Measurements from ENCODE around the gene ARIH2.
"Not testable (repeated sequence)": the region's sequence is repeated elsewhere in the genome, so short reads cannot be mapped to it uniquely, and the experiment has no call there.

Gene ARIH2

DNA sequence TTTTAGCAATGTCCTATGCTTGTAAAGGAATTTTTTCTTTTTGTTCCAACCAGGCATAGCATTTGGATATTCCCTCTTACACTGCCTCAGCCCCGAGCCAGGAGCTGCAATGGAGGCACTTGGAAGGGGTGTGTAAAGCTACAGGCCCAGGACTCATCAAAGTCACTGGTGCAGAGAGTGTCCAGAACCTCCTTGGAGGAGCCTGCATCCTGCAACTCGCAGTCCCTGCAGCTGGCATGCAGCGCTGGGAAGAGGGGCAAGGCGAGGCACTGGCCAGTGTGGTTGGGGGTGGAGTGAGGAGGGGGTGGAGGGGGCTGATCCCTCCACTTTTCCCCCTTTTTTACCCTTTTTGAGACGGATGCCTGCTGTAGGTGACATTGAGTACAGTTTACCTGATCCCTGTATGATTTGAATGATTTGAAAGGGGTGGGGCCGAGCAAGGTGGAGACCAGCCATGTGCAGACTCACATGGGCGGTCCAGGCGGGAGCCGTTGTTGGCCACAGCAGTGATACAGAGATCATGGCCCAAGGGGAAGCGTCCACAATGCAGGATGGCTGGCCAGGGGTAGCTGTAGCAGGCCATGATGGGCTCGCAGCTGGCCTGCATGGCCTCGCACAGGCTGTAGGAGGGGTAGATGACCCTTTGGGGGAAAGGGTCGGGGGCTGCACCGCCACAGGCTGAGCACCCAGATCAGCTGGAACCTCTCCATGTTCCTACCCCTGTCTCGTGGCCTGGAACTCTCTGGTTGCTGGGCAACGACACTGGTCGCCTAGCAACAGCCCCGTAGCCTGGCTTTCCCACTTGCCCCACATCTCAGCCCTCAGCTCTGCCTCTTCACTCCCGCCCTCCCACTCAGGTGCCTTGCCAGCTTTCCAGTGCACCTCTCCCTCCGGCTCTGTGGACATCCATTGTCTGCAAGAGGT lies 79.3 kb downstream of the ARIH2 start:
- DNase-seq: peak in 7 of 10 donors; percentile 60 to 94 (median 72)
- intact Hi-C loops (cut with DNase I): no loop called here

DNA sequence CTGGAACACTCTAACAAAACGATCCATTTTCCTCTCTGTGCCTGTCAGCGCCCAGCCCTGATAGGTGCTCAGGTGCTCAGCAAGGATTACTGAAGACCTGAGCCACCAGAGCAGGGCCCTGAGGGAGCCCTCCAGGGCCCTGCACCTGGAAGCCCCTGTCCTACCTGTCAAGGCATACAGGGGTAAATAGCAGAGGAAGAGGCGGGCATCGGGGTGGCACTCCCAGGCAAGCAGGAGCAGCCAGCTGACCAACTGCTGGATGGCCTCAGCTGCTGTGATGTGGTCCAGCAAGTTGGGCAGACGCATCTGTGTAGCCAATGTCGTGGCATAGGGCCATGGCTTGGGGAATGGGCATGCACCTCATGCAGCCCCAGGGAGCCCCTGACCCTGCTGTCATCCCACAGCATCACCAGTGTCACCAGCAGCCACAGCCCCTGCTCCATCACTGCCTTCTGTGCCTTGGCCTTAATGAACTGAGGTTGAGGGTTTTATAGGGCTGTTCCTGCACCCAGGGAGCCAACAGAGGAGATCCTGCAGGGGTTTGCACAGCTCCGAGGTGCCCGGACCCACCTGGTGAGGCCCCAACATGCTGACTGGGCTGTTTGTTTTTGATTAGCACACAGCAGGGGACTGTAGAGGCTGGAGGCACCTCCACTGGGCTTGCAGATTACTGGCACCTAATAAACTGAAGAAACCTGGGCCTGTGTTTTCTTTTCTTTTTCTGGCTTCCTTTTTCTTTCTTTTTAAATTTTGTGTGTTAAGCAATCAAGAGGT lies 80.6 kb downstream of the ARIH2 start:
- peak in 1 of 10 donors; percentile 73 for DNase-seq
- intact Hi-C loops (cut with DNase I): no loop called here

DNA sequence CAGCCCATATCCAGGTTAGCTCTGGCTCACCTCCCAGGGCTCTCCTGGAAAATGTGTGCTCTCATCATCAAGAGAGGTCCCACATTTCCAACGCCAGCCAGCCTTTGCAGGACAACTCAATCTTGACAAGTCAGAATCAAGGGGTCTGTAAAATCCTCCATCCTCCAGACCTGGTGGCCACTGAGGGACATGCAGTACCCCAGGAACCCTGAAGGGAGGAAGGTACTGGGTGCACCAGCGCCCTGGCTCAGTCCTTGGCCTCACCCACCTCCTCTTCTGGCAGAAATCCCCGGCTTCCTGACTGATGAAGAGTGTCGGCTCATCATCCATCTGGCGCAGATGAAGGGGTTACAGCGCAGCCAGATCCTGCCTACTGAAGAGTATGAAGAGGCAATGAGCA lies 82.5 kb downstream of the ARIH2 start:
- intact Hi-C loops (cut with DNase I): no loop called here
- no peak for DNase-seq

DNA sequence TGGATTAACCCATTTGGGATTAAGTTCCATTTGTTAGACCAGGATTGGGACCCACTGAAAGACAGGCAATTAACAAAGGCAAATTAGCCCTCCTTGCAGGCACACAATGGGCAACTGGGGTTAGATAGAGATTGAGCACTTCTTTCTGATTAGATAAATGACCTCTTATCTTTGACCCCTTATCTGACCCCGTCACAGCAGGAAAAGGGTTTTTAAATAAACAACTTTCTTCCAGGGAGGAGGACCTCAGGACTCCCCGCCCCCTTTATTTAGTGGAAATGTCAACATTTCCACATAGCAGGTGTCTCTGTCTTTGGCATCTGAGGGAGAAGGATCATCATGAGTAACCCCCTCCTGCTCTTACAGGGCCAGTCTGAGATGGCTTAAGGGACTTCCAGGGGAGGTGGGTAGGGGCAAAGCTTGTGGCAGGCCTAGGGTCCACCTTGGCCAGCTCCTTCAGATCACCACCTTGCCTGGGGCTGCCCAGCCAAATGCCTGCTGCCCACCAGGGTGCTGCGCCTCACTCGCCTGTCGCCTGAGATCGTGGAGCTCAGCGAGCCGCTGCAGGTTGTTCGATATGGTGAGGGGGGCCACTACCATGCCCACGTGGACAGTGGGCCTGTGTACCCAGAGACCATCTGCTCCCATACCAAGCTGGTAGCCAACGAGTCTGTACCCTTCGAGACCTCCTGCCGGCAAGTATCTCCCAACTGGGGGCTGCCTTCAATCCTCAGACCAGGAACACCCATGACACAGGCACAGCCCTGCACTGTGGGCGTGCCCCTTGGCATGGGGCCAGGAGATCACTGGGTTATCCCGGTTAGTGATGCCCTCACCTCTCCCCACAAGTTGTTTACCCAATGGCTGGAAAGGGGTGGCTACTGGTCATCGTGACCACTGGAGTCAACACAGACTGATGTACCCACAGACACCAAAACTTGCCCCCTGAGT lies 86.0 kb downstream of the ARIH2 start:
- intact Hi-C loops (cut with DNase I): no loop called here
- DNase-seq: no peak

DNA sequence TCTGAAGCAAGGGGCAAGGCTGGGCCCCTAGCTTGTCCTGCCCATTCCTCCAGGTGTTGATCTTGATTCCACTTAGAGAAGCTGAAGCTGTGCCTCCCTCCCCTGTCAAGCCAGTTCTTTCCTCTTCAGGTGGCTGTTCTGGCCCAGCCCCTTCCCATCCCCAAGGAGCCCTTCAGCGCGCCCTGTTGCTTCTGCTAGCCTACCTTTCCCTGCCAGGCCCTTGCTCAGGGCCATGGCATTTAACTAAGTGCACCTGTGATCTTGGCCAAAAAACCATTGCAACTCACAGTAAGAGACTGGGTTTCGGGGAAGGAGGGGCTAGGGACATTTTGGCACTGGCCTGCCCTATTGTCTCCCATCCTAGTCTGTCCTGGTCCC lies 86.7 kb downstream of the ARIH2 start:
- intact Hi-C loops (cut with DNase I): no loop called here

GRCh38 chr3:49005998-49006397 lies 87.4 kb downstream of the ARIH2 start:
- no peak for DNase-seq
- intact Hi-C loops (cut with DNase I): loop anchor here (2.0 kb wide), 1 partner anchor 15 kb away; the partner anchor contains the start of gene P4HTM

More for the DNA sequence above, 86.7 kb downstream of the ARIH2 start:
- DNase-seq: no peak

- DNase-seq: peak in 2 of 10 donors; percentile 40 to 91
- intact Hi-C loops (cut with DNase I): loop anchor here (2.0 kb wide), 1 partner anchor 16 kb away; the partner anchor contains the start of gene P4HTM
Measured at GRCh38 chr3:49006408-49007067, 87.9 kb downstream of the ARIH2 start.

DNA sequence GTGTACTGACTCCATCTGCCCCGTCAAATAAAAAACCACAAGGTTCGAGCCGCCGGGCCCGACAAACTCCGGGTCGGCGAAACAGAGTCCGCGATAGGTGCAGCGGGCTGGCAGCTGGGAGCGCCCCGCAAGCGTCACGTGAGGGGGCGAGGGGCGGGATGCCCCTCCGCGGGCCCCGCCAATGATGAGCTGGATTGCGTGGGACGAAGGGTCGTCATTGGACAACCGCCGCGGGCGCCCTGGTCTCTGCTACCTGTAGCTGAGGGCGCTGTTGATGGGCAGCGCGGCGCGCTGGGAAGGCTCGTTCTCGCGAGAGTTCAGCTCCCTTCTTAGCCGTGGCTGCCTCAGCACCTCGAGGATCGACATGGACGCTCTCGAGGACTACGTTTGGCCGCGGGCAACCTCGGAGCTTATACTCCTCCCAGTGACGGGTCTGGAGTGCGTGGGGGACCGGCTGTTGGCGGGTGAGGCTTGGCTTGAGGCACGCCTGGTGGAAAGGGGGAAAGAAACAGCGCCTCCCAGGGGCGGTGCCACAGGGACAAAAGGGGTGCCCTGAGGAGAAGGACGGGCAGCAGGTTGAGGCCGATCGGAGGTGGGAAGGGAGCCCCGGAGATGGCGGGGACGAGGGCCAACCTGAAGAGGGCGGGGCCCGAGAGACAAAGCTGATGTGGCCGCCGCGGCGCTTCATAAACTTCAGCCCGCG lies 88.6 kb downstream of the ARIH2 start, which contains the start of gene WDR6:
Gene WDR6, plus strand, starts transcription at position 324 of the 703 bp plus-strand sequence. Its CDS starts 41 bp downstream, at position 365.
- intact Hi-C loops (cut with DNase I): loop anchor here (2.0 kb wide), 1 partner anchor 16 kb away; the partner anchor contains the start of gene P4HTM
- peak; percentile 89 to 100 (median 96) for DNase-seq

DNA sequence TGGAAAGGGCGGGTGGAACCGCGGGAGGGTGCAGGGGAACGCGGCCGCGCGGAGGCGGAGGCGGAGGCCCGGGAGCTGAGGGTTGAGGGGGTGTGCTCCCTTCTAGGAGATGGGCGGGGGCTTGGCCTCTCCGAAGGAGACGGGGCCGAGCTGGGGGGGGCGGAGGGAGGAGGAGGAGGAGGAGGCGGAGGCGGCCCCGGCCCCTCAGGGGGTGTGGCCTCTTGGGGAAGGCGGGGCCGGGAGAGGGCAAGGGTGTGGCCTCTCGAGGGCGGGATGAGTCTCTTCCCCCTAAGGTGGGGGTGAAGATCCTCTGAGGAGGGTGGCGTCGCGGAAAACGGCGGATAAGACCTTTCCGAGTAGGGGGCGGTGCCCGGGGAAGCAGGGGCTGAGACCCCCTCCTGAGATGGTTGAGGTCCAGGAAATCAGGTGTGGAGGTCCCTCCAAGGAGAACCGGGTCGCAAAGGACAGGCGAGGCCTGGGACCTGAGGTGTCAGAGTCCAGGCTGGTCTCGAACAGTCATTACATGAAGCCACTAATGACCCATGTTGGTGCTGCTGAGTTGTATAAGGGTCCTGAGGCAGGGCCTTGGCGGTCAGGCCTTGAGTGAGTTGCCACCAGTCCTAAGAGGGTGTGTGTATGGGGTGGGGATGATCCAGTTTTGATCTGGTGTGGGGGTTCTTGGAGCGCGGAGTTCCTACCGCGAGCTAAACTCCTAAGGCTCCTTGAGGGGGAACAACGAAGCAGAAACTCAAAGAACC lies 89.3 kb downstream of the ARIH2 start:
- DNase-seq: peak; percentile 63 to 96 (median 74)
- intact Hi-C loops (cut with DNase I): loop anchor here (2.0 kb wide), 1 partner anchor 17 kb away; the partner anchor contains the start of gene P4HTM

- intact Hi-C loops (cut with DNase I); DNase-seq: not testable (repeated sequence)
Measured at GRCh38 chr3:49008627-49009026, 90.0 kb downstream of the ARIH2 start.

DNA sequence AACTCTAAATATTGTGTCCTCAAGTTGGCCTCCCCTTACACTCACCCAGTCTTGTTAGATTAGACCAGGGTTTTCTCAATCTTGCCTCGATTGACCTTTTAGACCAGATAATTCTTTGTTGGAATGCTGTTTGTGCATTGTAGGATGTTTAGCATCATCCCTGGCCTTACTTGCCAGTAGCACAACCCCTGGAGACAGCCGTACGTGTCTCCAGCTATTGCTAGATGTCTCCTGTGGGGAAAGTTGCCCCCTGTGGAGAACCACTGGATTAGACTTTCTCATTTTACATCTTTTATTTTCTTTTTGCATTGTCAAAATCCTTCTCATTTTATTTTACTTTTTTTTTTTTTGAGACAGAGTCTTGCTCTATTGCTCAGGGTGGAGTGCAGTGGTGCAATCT lies 90.8 kb downstream of the ARIH2 start:
- intact Hi-C loops (cut with DNase I): no loop called here

DNA sequence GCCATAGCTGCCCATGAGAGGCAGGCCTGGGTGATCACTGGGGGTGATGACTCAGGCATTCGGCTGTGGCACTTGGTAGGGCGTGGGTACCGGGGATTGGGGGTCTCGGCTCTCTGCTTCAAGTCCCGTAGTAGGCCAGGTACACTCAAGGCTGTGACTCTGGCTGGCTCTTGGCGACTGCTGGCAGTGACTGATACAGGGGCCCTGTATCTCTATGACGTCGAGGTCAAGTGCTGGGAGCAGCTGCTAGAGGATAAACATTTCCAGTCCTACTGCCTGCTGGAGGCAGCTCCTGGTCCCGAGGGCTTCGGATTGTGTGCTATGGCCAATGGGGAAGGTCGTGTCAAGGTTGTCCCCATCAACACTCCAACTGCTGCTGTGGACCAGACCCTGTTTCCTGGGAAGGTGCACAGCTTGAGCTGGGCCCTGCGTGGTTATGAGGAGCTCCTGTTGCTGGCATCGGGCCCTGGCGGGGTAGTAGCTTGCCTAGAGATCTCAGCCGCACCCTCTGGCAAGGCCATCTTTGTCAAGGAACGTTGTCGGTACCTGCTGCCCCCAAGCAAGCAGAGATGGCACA lies 93.9 kb downstream of the ARIH2 start:
- DNase-seq: peak in 2 of 10 donors; percentile 24 to 67
- intact Hi-C loops (cut with DNase I): no loop called here

More for the DNA sequence above, 90.8 kb downstream of the ARIH2 start:
- DNase-seq: no peak

- intact Hi-C loops (cut with DNase I): no loop called here
- DNase-seq: peak in 2 of 10 donors; percentile 37 to 68
Measured at GRCh38 chr3:49013113-49013737, 94.6 kb downstream of the ARIH2 start.

- peak in 1 of 10 donors; percentile 73 for DNase-seq
Measured at GRCh38 chr3:49013738-49014660, 95.4 kb downstream of the ARIH2 start.

GRCh38 chr3:49015072-49015471 lies 96.4 kb downstream of the ARIH2 start:
- intact Hi-C loops (cut with DNase I): no loop called here
- peak in 1 of 10 donors; percentile 41 for DNase-seq

More at GRCh38 chr3:49013738-49014660, 95.4 kb downstream of the ARIH2 start:
- intact Hi-C loops (cut with DNase I): no loop called here

GRCh38 chr3:49015765-49016164 lies 97.1 kb downstream of the ARIH2 start:
- intact Hi-C loops (cut with DNase I): no loop called here
- DNase-seq: peak in 2 of 10 donors; percentile 12 to 53

Data from posterior cingulate gyrus (tissue), 11 donors.